BLaER1 (cell line): Measurements from ENCODE around the gene RAB4A.

ENCODE experiments used
- H3K27ac ChIP-seq: shearing (Covaris generic); formaldehyde crosslinking; 2 replicates; pipeline ENCODE4 v1.8.1; 2022
- H3K27me3 ChIP-seq: shearing (Covaris generic); formaldehyde crosslinking; 2 replicates; pipeline ENCODE4 v1.8.1; 2022
- H3K36me3 ChIP-seq: shearing (Covaris generic); formaldehyde crosslinking; 2 replicates; pipeline ENCODE4 v1.8.1; 2022
- H3K4me1 ChIP-seq: shearing (Covaris generic); formaldehyde crosslinking; 2 replicates; pipeline ENCODE4 v1.8.1; 2022
- H3K4me2 ChIP-seq: shearing (Covaris generic); formaldehyde crosslinking; 2 replicates; pipeline ENCODE4 v1.8.1; 2022
- H3K4me3 ChIP-seq: shearing (Covaris generic); formaldehyde crosslinking; 2 replicates; pipeline ENCODE4 v1.8.1; 2022
- H3K9ac ChIP-seq: shearing (Covaris generic); formaldehyde crosslinking; 2 replicates; pipeline ENCODE4 v1.8.1; 2022
- H3K9me3 ChIP-seq: shearing (Covaris generic); formaldehyde crosslinking; 2 replicates; pipeline ENCODE4 v1.8.1; 2022
- H4K20me1 ChIP-seq: shearing (Covaris generic); formaldehyde crosslinking; 2 replicates; pipeline ENCODE4 v1.8.1; 2022
- Cebpa-rat ChIP-seq: shearing (Covaris generic); IDR thresholded peaks from 2 replicates; pipeline ENCODE4 v1.8.1; 2022

Gene RAB4A

GRCh38 chr1:229241390-229241789 is 29.5 kb upstream of the RAB4A start:
- H3K4me2 ChIP-seq: no peak overlapping the region
- no peak overlapping the region for H3K27ac ChIP-seq
- H4K20me1 ChIP-seq: no peaks in the 10 kb centered on the region
- H3K4me3 ChIP-seq: no peak overlapping the region
- no peak for TF ChIP-seq Cebpa-rat
- H3K36me3 ChIP-seq: no peaks in the 10 kb centered on the region
- no peaks in the 10 kb centered on the region for H3K4me1 ChIP-seq
- H3K27me3 ChIP-seq: no peaks in the 10 kb centered on the region
- H3K9me3 ChIP-seq: peaks cover 16% of the 10 kb centered on the region
- H3K9ac ChIP-seq: no peak overlapping the region

- Histone ChIP-seq H3K36me3 (no peaks in the 10 kb centered on the region), H3K9me3 (peaks cover 16% of the 10 kb centered on the region), H3K9ac (no peak overlapping the region), H3K27ac (no peak overlapping the region), H3K27me3 (no peaks in the 10 kb centered on the region), H3K4me1 (peaks cover 8% of the 10 kb centered on the region), H3K4me3 (no peak overlapping the region), H4K20me1 (no peaks in the 10 kb centered on the region), H3K4me2 (no peak overlapping the region)
- no peak for TF ChIP-seq Cebpa-rat
Measured at GRCh38 chr1:229243638-229244037, 27.3 kb upstream of the RAB4A start.

DNA sequence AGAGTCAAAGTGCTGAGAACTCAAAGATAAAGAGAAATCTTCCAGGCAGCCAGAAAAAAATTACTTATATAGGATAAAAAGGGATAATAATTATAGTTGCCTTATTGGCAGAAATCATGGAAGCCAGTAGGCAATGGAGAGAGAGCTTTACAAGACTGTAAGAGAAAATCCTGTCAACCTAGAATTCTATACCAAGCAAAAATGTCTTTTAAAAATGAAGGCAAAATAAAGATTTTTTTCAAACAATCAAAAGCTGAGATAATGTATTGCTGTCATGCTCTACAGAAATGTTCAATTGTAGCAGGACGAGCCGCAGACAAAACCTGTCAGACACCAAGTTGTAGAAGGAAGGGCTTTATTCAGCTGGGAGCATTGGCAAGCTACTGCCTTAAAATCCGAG is 26.8 kb upstream of the RAB4A start:
- Histone ChIP-seq H4K20me1 (no peaks in the 10 kb centered on the region), H3K4me1 (peaks cover 12% of the 10 kb centered on the region), H3K27ac (no peak overlapping the region), H3K27me3 (no peaks in the 10 kb centered on the region), H3K9me3 (peaks cover 16% of the 10 kb centered on the region), H3K4me2 (no peak overlapping the region), H3K9ac (no peak overlapping the region), H3K4me3 (no peak overlapping the region), H3K36me3 (no peaks in the 10 kb centered on the region)
- TF ChIP-seq Cebpa-rat: no peak

DNA sequence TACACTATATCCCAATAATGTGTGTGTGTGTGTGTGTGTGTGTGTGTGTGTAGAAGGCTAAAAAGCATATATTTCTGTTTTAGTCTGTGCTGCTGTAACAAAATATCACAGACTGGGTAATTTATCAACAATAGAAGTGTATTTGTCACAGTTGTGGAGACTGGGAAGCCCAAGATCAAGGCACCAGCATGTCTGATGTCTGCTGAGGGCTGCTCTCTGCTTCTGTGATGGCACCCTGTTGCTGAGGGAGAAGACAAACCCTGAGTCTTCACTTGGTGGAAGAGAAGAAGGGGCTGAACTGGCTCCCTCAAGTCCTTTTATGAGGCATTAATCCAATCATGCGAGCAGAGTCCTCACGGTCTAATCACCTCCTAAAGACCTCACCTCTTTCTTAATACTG is 23.0 kb upstream of the RAB4A start:
- no peak overlapping the region for H3K4me3 ChIP-seq
- H3K27ac ChIP-seq: no peak overlapping the region
- no peaks in the 10 kb centered on the region for H3K27me3 ChIP-seq
- no peaks in the 10 kb centered on the region for H4K20me1 ChIP-seq
- H3K4me2 ChIP-seq: no peak overlapping the region; the same call in 1 of the 2 replicates
- TF ChIP-seq Cebpa-rat: no peak
- peaks cover 16% of the 10 kb centered on the region for H3K9me3 ChIP-seq
- no peaks in the 10 kb centered on the region for H3K36me3 ChIP-seq
- no peak overlapping the region for H3K9ac ChIP-seq
- H3K4me1 ChIP-seq: peaks cover 21% of the 10 kb centered on the region

- H3K36me3 ChIP-seq: no peaks in the 10 kb centered on the region
- peaks cover 4% of the 10 kb centered on the region for H3K9me3 ChIP-seq
- H3K27ac ChIP-seq: no peak overlapping the region
- H3K4me2 ChIP-seq: peak overlapping the region; percentile 21; the same call in 1 of the 2 replicates
- no peaks in the 10 kb centered on the region for H4K20me1 ChIP-seq
- H3K4me1 ChIP-seq: peaks cover 31% of the 10 kb centered on the region
- no peak overlapping the region for H3K4me3 ChIP-seq
- no peak overlapping the region for H3K9ac ChIP-seq
- no peaks in the 10 kb centered on the region for H3K27me3 ChIP-seq
- no peak for TF ChIP-seq Cebpa-rat
Measured at GRCh38 chr1:229248821-229249817, 21.8 kb upstream of the RAB4A start.

- H3K4me3 ChIP-seq: no peak overlapping the region
- no peak overlapping the region for H3K27ac ChIP-seq
- H3K9ac ChIP-seq: no peak overlapping the region
- no peaks in the 10 kb centered on the region for H3K9me3 ChIP-seq
- TF ChIP-seq Cebpa-rat: no peak
- no peaks in the 10 kb centered on the region for H3K36me3 ChIP-seq
- no peaks in the 10 kb centered on the region for H3K27me3 ChIP-seq
- no peak overlapping the region for H3K4me2 ChIP-seq
- peaks cover 31% of the 10 kb centered on the region for H3K4me1 ChIP-seq
- no peaks in the 10 kb centered on the region for H4K20me1 ChIP-seq
Measured at GRCh38 chr1:229249854-229250644, 20.9 kb upstream of the RAB4A start.

DNA sequence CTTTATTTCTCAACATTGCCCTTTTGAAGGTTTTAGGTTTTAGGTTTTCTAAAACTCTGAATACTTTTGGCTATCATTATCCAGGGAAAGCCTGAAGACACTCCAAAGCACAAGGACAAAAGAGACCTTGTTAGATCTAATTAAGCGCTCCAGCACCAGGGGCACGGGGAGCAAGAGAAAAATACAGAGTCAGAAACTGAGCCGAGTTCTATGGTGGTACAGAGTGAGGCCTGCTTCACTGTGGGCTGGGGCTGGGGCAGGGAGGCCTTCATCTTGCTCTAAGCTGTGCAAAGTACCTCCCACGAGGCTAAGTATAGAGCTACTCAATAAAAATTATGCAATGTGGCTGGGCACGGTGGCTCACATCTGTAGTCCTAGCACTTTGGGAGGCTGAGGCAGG is 19.7 kb upstream of the RAB4A start:
- Histone ChIP-seq H3K4me3 (no peak overlapping the region), H3K27me3 (no peaks in the 10 kb centered on the region), H3K4me2 (no peak overlapping the region), H3K9me3 (no peaks in the 10 kb centered on the region), H3K27ac (no peak overlapping the region), H3K4me1 (peaks cover 31% of the 10 kb centered on the region), H3K36me3 (no peaks in the 10 kb centered on the region), H3K9ac (no peak overlapping the region), H4K20me1 (no peaks in the 10 kb centered on the region)
- TF ChIP-seq Cebpa-rat: no peak

DNA sequence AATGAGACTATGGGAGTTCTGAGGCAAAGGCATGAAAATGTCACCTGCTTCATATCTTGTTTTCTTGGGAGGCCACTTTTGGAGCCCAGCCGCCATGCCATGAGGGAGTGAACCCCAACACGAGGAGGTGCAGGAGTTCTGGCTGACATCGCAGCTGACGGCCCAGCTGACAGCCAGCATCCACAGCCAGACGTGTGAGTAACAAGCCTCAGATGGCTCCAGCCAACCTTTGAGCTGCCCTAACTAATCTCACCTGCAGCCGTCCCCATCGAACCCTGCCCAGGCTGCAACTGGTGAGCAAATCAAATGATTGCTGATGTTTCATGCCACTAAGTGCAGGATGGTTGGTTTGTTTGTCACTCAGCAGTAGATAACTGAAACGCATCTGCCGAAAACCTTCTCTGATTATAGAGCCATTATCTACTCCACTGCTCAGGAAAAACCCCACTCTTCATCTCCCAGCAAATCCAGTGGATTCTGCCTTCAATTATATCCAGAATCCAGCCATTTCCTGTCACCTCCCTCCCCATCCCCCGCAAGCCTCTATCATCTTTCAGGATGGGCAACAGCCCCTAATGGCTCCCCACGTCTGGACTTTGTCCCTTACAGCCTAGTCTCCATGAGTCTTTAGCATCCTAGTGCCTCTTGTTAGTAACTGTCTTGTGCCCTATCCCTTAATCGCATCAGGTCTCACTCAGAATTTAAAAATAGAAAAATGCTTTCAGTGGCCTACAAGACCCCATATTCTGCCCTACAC is 18.5 kb upstream of the RAB4A start:
- no peak overlapping the region for H3K4me2 ChIP-seq
- no peak for TF ChIP-seq Cebpa-rat
- H3K4me3 ChIP-seq: no peak overlapping the region

DNA sequence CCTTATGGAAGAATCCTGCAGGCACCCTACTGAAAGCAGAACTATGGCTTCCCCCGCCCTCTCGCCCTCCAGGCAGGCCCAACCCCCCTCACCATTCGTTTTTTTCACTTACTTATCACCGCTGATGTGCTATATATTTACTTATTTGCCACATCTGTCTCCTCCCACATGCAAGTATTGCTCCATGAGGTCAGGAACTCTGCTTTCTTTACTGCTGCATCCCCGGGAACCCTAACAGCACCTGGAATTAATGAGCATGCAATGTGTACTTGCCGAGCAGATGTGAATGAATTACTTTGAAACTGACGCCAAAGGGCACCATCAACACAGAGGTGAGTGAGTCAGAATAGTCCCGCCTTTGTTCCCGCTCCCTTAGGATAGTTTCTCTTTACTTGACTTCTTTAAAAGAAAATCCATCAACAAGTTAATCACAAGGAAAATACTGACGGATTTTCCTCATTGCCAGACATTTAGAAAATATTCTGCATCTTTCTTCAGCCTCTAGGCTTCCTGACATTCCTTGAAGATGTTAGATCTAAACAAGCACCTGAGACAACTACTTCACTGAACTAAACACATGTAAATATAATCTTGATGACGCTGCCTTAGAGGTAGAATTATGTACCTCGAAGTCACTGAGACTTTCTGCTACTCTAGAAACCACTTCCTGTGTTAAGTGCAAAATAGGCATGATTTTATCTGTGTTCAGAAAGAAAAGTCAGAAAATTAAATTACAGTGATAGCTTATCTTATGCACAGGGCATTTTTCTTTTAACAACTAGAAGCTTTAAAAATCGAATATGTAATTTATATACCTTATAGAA is 17.5 kb upstream of the RAB4A start:
- no peak for TF ChIP-seq Cebpa-rat
- no peak overlapping the region for H3K27ac ChIP-seq
- peaks cover 30% of the 10 kb centered on the region for H3K4me1 ChIP-seq
- no peaks in the 10 kb centered on the region for H3K36me3 ChIP-seq
- H3K9me3 ChIP-seq: no peaks in the 10 kb centered on the region
- H3K4me3 ChIP-seq: no peak overlapping the region
- no peaks in the 10 kb centered on the region for H3K27me3 ChIP-seq
- H4K20me1 ChIP-seq: no peaks in the 10 kb centered on the region
- H3K9ac ChIP-seq: no peak overlapping the region
- no peak overlapping the region for H3K4me2 ChIP-seq

More for the DNA sequence above, 18.5 kb upstream of the RAB4A start:
- Histone ChIP-seq H3K9ac (no peak overlapping the region), H3K4me1 (peaks cover 31% of the 10 kb centered on the region), H3K27ac (no peak overlapping the region), H3K9me3 (no peaks in the 10 kb centered on the region), H3K27me3 (no peaks in the 10 kb centered on the region), H4K20me1 (no peaks in the 10 kb centered on the region), H3K36me3 (no peaks in the 10 kb centered on the region)
